NCI-H1417 (cell line): ENCODE data around the gene ANGPTL7.
A peak's percentile ranks its signal among the peaks of the same experiment; 100 is the strongest.
"Not testable (repeated sequence)": the region's sequence is repeated elsewhere in the genome, so short reads cannot be mapped to it uniquely, and the experiment has no call there.

ENCODE experiments used
- DNase-seq, 3 experiments: peaks; one replicate each; lab custom pipeline; 2025; lab: John Stamatoyannopoulos, UW

The ANGPTL7 gene

GRCh38 chr1:11169202-11169601, 20.0 kb upstream of the ANGPTL7 start:
- no peak for DNase-seq

- DNase-seq, result no peak
Measured at GRCh38 chr1:11170102-11170501, 19.1 kb upstream of the ANGPTL7 start.

- no peak for DNase-seq
Measured at GRCh38 chr1:11174261-11174942, 14.8 kb upstream of the ANGPTL7 start.

GRCh38 chr1:11175461-11175860, 13.7 kb upstream of the ANGPTL7 start:
- no peak for DNase-seq

- DNase-seq, result peak in 1 of 3 experiments; percentile 5
Measured at GRCh38 chr1:11176081-11176706, 13.0 kb upstream of the ANGPTL7 start.

GRCh38 chr1:11178021-11179015, 10.8 kb upstream of the ANGPTL7 start:
- DNase-seq, result peak; percentile 4 to 94 (median 74)

GRCh38 chr1:11179125-11179524, 10.0 kb upstream of the ANGPTL7 start:
- no peak for DNase-seq

GRCh38 chr1:11179749-11180148, 9.4 kb upstream of the ANGPTL7 start:
- not testable (repeated sequence) for DNase-seq

- DNase-seq, result no peak
Measured at GRCh38 chr1:11180342-11180744, 8.8 kb upstream of the ANGPTL7 start.

GRCh38 chr1:11182884-11183283, 6.3 kb upstream of the ANGPTL7 start:
- no peak for DNase-seq

GRCh38 chr1:11184973-11185372, 4.2 kb upstream of the ANGPTL7 start:
- DNase-seq, result no peak

- no peak for DNase-seq
Measured at GRCh38 chr1:11187000-11187399, 2.2 kb upstream of the ANGPTL7 start.

GRCh38 chr1:11187494-11187893, 1.7 kb upstream of the ANGPTL7 start:
- no peak for DNase-seq

- no peak for DNase-seq
Measured at GRCh38 chr1:11187931-11188330, 1.2 kb upstream of the ANGPTL7 start.

GRCh38 chr1:11188381-11188780, 774 bp upstream of the ANGPTL7 start:
- DNase-seq, result no peak

GRCh38 chr1:11193376-11193775, 4.2 kb downstream of the ANGPTL7 start:
- no peak for DNase-seq

- DNase-seq, result no peak
Measured at GRCh38 chr1:11194407-11195176, 5.4 kb downstream of the ANGPTL7 start.

- DNase-seq, result no peak
Measured at GRCh38 chr1:11196945-11197344, 7.8 kb downstream of the ANGPTL7 start.

GRCh38 chr1:11197359-11197758, 8.2 kb downstream of the ANGPTL7 start:
- no peak for DNase-seq

GRCh38 chr1:11198257-11198656, 9.1 kb downstream of the ANGPTL7 start:
- no peak for DNase-seq

GRCh38 chr1:11198851-11199594, 9.9 kb downstream of the ANGPTL7 start:
- peak; percentile 80 to 97 (median 81) for DNase-seq
